WTC11 (cell line): ENCODE results near the gene RPN2.

Experiments used
- CBFB ChIP-seq: sonication (generic); formaldehyde crosslinking; IDR thresholded peaks from 2 replicates; pipeline ENCODE4 v1.8.1; 2022; ENCODE audit warnings: mild to moderate bottlenecking, low read depth, missing genetic modification reagents
- CREB1 ChIP-seq: sonication (generic); formaldehyde crosslinking; IDR thresholded peaks from 2 replicates; pipeline ENCODE4 v1.8.0; 2023; ENCODE audit warnings: mild to moderate bottlenecking, missing genetic modification reagents
- FOXK1 ChIP-seq: sonication (generic); formaldehyde crosslinking; IDR thresholded peaks from 2 replicates; pipeline ENCODE4 v1.8.0; 2022; ENCODE audit warnings: mild to moderate bottlenecking, moderate library complexity, missing genetic modification reagents
- TF ChIP-seq, protein P1 (sequence below): fragments of 200-600 bp; IDR thresholded peaks from 2 replicates; pipeline ENCODE4 v1.8.0; 2022; ENCODE audit warnings: antibody characterized with exemption
- TF ChIP-seq, protein P2 (sequence below): sonication (generic); formaldehyde crosslinking; IDR thresholded peaks from 2 replicates; pipeline ENCODE4 v1.8.1; 2022; ENCODE audit warnings: low read depth, missing genetic modification reagents, borderline replicate concordance

DNA sequence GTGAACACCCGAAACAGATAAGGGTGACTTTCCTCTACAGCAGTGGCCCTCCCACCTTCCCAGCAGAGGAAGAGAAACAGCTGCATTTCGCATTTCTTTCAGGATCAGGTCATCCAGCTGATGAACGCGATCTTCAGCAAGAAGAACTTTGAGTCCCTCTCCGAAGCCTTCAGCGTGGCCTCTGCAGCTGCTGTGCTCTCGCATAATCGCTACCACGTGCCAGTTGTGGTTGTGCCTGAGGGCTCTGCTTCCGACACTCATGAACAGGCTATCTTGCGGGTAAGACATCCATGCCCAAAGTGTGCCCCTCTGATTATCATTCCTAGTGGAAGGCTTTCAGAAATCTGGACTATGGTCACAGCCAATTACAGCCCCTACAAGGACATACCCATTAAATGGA is 28.0 kb downstream of the RPN2 start:
- TF ChIP-seq, protein P1, sequence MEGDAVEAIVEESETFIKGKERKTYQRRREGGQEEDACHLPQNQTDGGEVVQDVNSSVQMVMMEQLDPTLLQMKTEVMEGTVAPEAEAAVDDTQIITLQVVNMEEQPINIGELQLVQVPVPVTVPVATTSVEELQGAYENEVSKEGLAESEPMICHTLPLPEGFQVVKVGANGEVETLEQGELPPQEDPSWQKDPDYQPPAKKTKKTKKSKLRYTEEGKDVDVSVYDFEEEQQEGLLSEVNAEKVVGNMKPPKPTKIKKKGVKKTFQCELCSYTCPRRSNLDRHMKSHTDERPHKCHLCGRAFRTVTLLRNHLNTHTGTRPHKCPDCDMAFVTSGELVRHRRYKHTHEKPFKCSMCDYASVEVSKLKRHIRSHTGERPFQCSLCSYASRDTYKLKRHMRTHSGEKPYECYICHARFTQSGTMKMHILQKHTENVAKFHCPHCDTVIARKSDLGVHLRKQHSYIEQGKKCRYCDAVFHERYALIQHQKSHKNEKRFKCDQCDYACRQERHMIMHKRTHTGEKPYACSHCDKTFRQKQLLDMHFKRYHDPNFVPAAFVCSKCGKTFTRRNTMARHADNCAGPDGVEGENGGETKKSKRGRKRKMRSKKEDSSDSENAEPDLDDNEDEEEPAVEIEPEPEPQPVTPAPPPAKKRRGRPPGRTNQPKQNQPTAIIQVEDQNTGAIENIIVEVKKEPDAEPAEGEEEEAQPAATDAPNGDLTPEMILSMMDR = no peak
- TF ChIP-seq CBFB (CRISPR knock-in tag) (no peak), FOXK1 (no peak), CREB1 (no peak)
- TF ChIP-seq, protein P2, sequence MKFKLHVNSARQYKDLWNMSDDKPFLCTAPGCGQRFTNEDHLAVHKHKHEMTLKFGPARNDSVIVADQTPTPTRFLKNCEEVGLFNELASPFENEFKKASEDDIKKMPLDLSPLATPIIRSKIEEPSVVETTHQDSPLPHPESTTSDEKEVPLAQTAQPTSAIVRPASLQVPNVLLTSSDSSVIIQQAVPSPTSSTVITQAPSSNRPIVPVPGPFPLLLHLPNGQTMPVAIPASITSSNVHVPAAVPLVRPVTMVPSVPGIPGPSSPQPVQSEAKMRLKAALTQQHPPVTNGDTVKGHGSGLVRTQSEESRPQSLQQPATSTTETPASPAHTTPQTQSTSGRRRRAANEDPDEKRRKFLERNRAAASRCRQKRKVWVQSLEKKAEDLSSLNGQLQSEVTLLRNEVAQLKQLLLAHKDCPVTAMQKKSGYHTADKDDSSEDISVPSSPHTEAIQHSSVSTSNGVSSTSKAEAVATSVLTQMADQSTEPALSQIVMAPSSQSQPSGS (CRISPR knock-in tag) = no peak
